ENCODE measurements around the gene ABHD12. TPM values are rescaled to one million over a fixed set of nuclear protein-coding genes. Genes with fewer than 3 reads are reported as not detected.

Gene ABHD12
- total RNA-seq, 2 donors from 2014 or later: 48.5 to 49.8 TPM

DNA sequence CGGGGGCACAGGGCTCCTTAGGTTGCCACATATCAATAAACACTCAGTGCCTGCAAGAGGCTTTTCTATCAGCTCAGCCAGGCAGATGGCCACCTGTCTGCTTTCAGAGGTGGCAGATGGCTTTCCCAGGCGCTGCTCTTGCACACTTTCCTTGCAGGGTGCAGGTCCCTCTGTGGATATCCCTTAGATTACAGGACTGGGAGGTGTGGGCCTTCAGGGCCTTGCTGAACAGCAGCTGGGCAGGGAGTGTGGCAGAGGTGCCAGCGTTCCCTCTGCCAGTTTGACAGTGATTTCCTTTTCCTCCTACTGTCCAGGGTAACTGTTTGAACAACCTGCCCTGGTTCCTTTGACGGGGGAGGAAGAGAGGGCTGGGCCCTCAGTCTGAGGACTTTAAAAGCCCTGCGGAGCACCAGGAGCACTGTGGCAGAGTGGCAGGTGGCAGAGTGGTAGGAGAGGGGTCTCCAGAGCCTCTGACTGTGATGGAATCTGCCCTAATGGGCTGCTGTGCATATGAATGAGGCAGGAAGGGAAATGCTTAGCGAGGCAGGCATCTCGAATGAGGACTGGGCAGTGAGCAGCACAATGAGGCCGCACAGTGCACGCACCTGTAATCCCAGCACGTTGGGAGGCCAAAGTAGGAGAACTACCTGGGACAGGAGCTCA lies 34.2 kb downstream of the ABHD12 start:
- H3K4me3 ChIP-seq: no peak overlapping the region
- TF ChIP-seq, protein P1, sequence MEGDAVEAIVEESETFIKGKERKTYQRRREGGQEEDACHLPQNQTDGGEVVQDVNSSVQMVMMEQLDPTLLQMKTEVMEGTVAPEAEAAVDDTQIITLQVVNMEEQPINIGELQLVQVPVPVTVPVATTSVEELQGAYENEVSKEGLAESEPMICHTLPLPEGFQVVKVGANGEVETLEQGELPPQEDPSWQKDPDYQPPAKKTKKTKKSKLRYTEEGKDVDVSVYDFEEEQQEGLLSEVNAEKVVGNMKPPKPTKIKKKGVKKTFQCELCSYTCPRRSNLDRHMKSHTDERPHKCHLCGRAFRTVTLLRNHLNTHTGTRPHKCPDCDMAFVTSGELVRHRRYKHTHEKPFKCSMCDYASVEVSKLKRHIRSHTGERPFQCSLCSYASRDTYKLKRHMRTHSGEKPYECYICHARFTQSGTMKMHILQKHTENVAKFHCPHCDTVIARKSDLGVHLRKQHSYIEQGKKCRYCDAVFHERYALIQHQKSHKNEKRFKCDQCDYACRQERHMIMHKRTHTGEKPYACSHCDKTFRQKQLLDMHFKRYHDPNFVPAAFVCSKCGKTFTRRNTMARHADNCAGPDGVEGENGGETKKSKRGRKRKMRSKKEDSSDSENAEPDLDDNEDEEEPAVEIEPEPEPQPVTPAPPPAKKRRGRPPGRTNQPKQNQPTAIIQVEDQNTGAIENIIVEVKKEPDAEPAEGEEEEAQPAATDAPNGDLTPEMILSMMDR (IDR thresholded peaks at IDR 0.05): no peak
- no peak overlapping the region for H3K27ac ChIP-seq
- H3K36me3 ChIP-seq: no peaks in the 10 kb centered on the region
- H3K9me3 ChIP-seq: no peaks in the 10 kb centered on the region
- DNase-seq (ENCODE audit: low spot score) (no peak), ATAC-seq (ENCODE audit: insufficient number of reproducible peaks, low FRiP score, low read depth) (no peak)
- H3K4me1 ChIP-seq (ENCODE audit: control insufficient read depth in 1 of 2, low read depth in 2 of 2): peaks cover 4 to 7% of the 10 kb centered on the region in 2 donors
- H3K27me3 ChIP-seq (replicated peaks; ENCODE audit: insufficient read depth): no peaks in the 10 kb centered on the region

DNA sequence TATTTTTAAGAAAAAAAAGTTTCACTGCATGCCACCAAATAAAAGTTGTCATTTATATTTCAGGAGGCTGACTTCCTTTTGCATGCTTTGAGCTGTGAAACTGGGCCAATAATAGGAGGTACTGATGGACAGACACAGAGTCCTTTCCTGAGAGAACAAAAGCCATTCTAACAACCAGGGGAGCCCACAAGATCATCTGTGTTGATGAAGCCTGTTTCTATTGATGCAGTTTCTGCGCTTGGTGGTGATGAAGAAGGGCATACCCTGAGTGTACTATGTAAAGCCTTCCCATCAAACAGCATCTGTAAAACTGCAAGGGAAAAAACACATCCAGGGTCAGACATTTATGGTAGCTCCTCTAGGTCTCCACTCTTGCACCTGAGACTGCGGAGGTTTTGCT lies 34.8 kb downstream of the ABHD12 start:
- TF ChIP-seq, protein P1 (IDR thresholded peaks at IDR 0.05): no peak
- no peaks in the 10 kb centered on the region for H3K36me3 ChIP-seq
- peaks cover 4 to 7% of the 10 kb centered on the region in 2 donors for H3K4me1 ChIP-seq (ENCODE audit: control insufficient read depth in 1 of 2, low read depth in 2 of 2)
- no peaks in the 10 kb centered on the region for H3K27me3 ChIP-seq (replicated peaks; ENCODE audit: insufficient read depth)
- DNase-seq (ENCODE audit: low spot score) (no peak), ATAC-seq (ENCODE audit: insufficient number of reproducible peaks, low FRiP score, low read depth) (no peak)
- H3K4me3 ChIP-seq: no peak overlapping the region
- no peak overlapping the region for H3K27ac ChIP-seq
- no peaks in the 10 kb centered on the region for H3K9me3 ChIP-seq

DNA sequence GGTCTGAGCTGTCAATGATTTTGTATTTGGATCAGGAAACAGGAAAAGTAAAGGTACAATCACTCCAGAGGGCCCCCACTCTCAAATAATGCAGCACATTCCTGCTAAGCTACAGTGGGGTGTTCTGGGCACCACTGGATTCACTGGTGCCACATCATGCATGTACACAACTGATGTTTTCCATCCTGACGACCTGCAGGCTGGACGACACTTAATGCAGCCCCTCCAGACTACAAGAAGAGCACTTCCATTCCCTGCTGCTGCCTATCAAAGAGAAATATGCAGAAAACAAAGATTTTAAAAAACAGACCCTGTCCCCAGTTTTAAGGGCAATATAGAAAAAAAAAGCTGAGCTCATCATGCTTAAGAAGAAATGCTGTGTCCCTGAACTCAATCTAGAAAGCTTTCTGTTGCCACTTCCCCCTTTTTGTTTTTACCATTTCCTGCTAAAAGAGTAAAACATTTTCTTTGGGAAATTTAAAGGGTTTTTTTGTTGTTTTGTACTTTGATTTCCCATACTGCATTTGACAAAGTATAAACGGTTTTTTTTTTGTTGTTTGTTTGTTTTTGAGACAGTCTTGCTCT lies 35.5 kb downstream of the ABHD12 start:
- H3K27me3 ChIP-seq (replicated peaks; ENCODE audit: insufficient read depth): no peaks in the 10 kb centered on the region
- no peaks in the 10 kb centered on the region for H3K9me3 ChIP-seq
- H3K36me3 ChIP-seq: no peaks in the 10 kb centered on the region
- ATAC-seq (ENCODE audit: insufficient number of reproducible peaks, low FRiP score, low read depth) (no peak), DNase-seq (ENCODE audit: low spot score) (no peak)
- H3K27ac ChIP-seq: no peak overlapping the region
- no peak overlapping the region for H3K4me3 ChIP-seq
- peaks cover 4 to 7% of the 10 kb centered on the region in 2 donors for H3K4me1 ChIP-seq (ENCODE audit: control insufficient read depth in 1 of 2, low read depth in 2 of 2)
- TF ChIP-seq, protein P1 (IDR thresholded peaks at IDR 0.05): no peak

DNA sequence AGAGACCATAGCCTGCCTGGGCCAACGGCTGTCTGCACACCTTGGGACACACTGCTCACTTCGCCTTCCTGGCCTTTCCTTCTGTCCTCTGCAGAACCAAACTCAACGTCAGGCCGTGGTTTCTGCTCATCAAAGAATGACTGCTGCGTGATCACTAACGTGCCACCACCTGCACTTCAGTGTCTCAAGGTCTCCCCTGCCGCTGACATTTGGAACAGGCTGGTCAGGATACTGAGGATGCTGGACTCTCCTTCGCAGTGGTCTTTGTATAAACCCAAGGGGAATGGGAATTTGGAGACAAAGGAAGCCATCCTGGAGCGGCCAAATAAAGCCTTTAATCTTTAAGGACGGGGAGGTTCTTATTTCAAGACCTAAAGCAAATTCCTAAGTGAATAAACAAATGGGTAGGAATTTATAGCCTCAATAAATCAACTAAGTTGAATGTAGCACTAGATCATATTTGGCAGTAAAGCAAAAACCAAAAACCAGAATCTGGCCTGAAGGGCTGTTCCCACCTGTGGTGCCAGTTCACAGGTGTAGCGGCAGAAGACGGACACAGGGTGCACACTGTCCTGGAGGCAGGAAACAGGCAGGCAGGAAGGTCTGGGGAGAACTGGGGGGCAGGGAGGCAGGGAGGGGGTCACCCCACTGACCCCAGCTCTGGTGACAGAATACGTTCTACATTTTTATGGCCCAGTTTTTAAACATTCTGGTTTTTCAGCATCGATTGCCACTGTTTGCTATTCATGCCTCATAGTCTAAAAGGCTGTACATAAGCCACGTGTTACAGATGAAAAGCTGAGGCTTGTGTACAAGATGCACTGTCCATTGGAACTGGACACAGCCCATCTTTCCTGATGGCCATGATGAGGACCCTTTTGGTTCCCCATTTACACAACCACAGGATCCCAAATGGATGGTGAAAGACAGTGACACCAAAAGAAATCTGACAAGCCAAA lies 36.6 kb downstream of the ABHD12 start:
- TF ChIP-seq, protein P1 (IDR thresholded peaks at IDR 0.05): no peak
- Histone ChIP-seq H3K36me3 (no peaks in the 10 kb centered on the region), H3K9me3 (no peaks in the 10 kb centered on the region), H3K4me3 (no peak overlapping the region), H3K27me3 (replicated peaks; ENCODE audit: insufficient read depth) (no peaks in the 10 kb centered on the region), H3K4me1 (ENCODE audit: control insufficient read depth in 1 of 2, low read depth in 2 of 2) (peaks cover 4 to 7% of the 10 kb centered on the region in 2 donors), H3K27ac (no peak overlapping the region)
- ATAC-seq (ENCODE audit: insufficient number of reproducible peaks, low FRiP score, low read depth) (no peak), DNase-seq (ENCODE audit: low spot score) (no peak)

DNA sequence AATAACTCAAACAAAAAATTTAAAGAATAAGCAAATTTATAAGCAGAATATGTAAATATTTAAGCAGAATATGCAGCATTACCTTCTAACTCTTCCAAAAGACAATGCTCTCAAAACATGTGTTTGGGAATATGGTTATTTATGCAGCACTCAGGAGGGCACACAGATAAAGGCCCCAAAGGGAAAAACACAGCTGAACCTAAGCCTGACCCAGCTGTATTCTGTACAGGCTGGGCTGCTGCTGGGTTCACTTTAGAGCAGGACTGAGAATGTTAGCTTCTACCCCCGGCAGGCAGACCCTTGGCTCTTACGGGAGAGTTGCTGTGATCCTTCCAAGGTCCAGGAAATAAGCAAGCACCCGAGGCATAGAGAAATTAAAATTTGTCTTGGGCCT lies 37.3 kb downstream of the ABHD12 start:
- Histone ChIP-seq H3K27ac (no peak overlapping the region), H3K4me3 (no peak overlapping the region), H3K36me3 (no peaks in the 10 kb centered on the region), H3K27me3 (replicated peaks; ENCODE audit: insufficient read depth) (no peaks in the 10 kb centered on the region), H3K9me3 (no peaks in the 10 kb centered on the region), H3K4me1 (ENCODE audit: control insufficient read depth in 1 of 2, low read depth in 2 of 2) (peaks cover 4 to 7% of the 10 kb centered on the region in 2 donors)
- no peak for DNase-seq (ENCODE audit: low spot score)
- TF ChIP-seq, protein P1 (IDR thresholded peaks at IDR 0.05): no peak
- no peak for ATAC-seq (ENCODE audit: insufficient number of reproducible peaks, low FRiP score, low read depth)

All from thoracic aorta (tissue), 2 donors.